K562 (cell line): ENCODE measurements around the gene SPRR2G. TPM values are rescaled to one million over a fixed set of nuclear protein-coding genes. Genes with fewer than 3 reads are reported as not detected.

Source experiments
- ARID1B ChIP-seq: fragments of 450-650 bp; IDR thresholded peaks from 2 replicates; pipeline ENCODE4 v1.6.1; 2016; ENCODE audit warnings: antibody characterized with exemption, mild to moderate bottlenecking, inconsistent platforms
- ATF7 ChIP-seq: fragments of 450-650 bp; IDR thresholded peaks from 2 replicates; pipeline ENCODE4 v1.7.1; 2014; ENCODE audit warnings: mild to moderate bottlenecking, moderate library complexity
- CBFA2T3 ChIP-seq: fragments of 450-650 bp; IDR thresholded peaks from 2 replicates; pipeline ENCODE4 v1.6.1; 2017
- CBX3 ChIP-seq, 2 experiments: IDR thresholded peaks; 1 replicate in 1 of 2; 2 replicates in 1 of 2; pipeline ENCODE4 v1.6.1; 2012; ENCODE audit warnings: inconsistent platforms in 2 of 2, low read length in 2 of 2, borderline replicate concordance in 1 of 2, control low read depth in 1 of 2
- CEBPG ChIP-seq, 3 experiments: fragments of 200-800 bp in 1 of 3; sonication (Bioruptor generic) in 1 of 3; sonication (generic) in 1 of 3; formaldehyde crosslinking in 1 of 3; IDR thresholded peaks in 2 of 3; conservative IDR thresholded peaks in 1 of 3; 2 replicates each; pipeline versions ENCODE4 v1.6.1 to v1.8.0; 2016 to 2022; ENCODE audit warnings: missing compliant biosample characterization in 2 of 3, missing genetic modification characterization in 2 of 3, mild to moderate bottlenecking in 1 of 3, missing genetic modification reagents in 1 of 3
- CTBP1 ChIP-seq: fragments of 450-650 bp; IDR thresholded peaks from 2 replicates; pipeline ENCODE4 v1.6.1; 2016; ENCODE audit warnings: borderline replicate concordance
- CXXC5 ChIP-seq: fragments of 250-450 bp; sonication (Bioruptor Pico); IDR thresholded peaks from 2 replicates; pipeline ENCODE4 v1.8.0; 2022; ENCODE audit warnings: inconsistent platforms, mild to moderate bottlenecking, moderate library complexity
- DPF2 ChIP-seq: fragments of 450-650 bp; IDR thresholded peaks from 2 replicates; pipeline ENCODE4 v1.6.1; 2016
- FOXJ2 ChIP-seq: fragments of 200-800 bp; sonication (Bioruptor generic); IDR thresholded peaks from 2 replicates; pipeline ENCODE4 v1.6.1; 2016; ENCODE audit warnings: missing genetic modification characterization, missing compliant biosample characterization
- FOXM1 ChIP-seq, 2 experiments: fragments of 450-650 bp in 1 of 2; sonication (generic) in 1 of 2; formaldehyde crosslinking in 1 of 2; IDR thresholded peaks; 2 replicates each; pipeline versions ENCODE4 v1.6.1 to v1.9.0; 2017 to 2022; ENCODE audit warnings: low read depth in 2 of 2, mild to moderate bottlenecking in 2 of 2, missing genetic modification reagents in 1 of 2, moderate library complexity in 1 of 2
- KDM1A ChIP-seq, 2 experiments: fragments of 450-650 bp; IDR thresholded peaks; 2 replicates each; pipeline ENCODE4 v1.6.1; 2016; ENCODE audit warnings: mild to moderate bottlenecking in 2 of 2
- MEIS2 ChIP-seq: fragments of 450-650 bp; IDR thresholded peaks from 2 replicates; pipeline ENCODE4 v1.6.1; 2014; ENCODE audit warnings: mild to moderate bottlenecking; ENCODE audit not compliant: partially characterized antibody
- MTA3 ChIP-seq: fragments of 450-650 bp; formaldehyde crosslinking; IDR thresholded peaks from 2 replicates; pipeline ENCODE4 v1.6.1; 2017; ENCODE audit warnings: mild to moderate bottlenecking, borderline replicate concordance
- NFRKB ChIP-seq: fragments of 450-650 bp; IDR thresholded peaks from 2 replicates; pipeline ENCODE4 v1.6.1; 2016; ENCODE audit warnings: low read depth
- PML ChIP-seq: IDR thresholded peaks from 2 replicates; pipeline ENCODE4 v1.6.1; 2012; ENCODE audit warnings: low read length, inconsistent platforms
- SMAD4 ChIP-seq: fragments of 250-450 bp; sonication (Bioruptor Pico); conservative IDR thresholded peaks from 2 replicates; pipeline ENCODE4 v1.8.0; 2021; ENCODE audit warnings: inconsistent platforms, mild to moderate bottlenecking, moderate library complexity
- SOX6 ChIP-seq: fragments of 450-650 bp; IDR thresholded peaks from 2 replicates; pipeline ENCODE4 v1.6.1; 2014; ENCODE audit warnings: mild to moderate bottlenecking
- TRIM24 ChIP-seq, 2 experiments: fragments of 450-650 bp; IDR thresholded peaks; 2 replicates each; pipeline ENCODE4 v1.6.1; 2016
- YBX1 ChIP-seq: fragments of 450-650 bp; IDR thresholded peaks from 2 replicates; pipeline ENCODE4 v1.7.1; 2016; ENCODE audit warnings: mild to moderate bottlenecking
- ZEB2 ChIP-seq: fragments of 450-650 bp; IDR thresholded peaks from 2 replicates; pipeline ENCODE4 v1.6.1; 2016
- ZNF23 ChIP-seq: fragments of 250-450 bp; sonication (Bioruptor Pico); IDR thresholded peaks from 2 replicates; pipeline ENCODE4 v1.4.0; 2020; ENCODE audit warnings: mild to moderate bottlenecking
- ZNF592 ChIP-seq: fragments of 450-650 bp; IDR thresholded peaks from 2 replicates; pipeline ENCODE4 v1.6.1; 2017; ENCODE audit warnings: antibody characterized with exemption, mild to moderate bottlenecking
- polyA plus RNA-seq, 8 experiments: library from polyadenylated mRNA; depleted of rRNA in 4 of 8; stranded (reverse) in 5 of 8; unstranded in 3 of 8; fragments of >200 nt; fragmentation: Nextera tagmentation in 2 of 8; fragmentation: Illumina TruSeq in 1 of 8; extraction: Ambion mirVana in 2 of 8; extraction: Trizol in 1 of 8; gene quantifications; 2 replicates each; pipeline versions ENCODE4 v1.2.1 to v1.2.3, GENCODE V29; 2011 to 2014; ENCODE audit warnings: inconsistent platforms in 1 of 8, missing spikeins in 1 of 8
- total RNA-seq, 7 experiments: library from RNA; depleted of rRNA in 6 of 7; stranded (reverse); fragments of >200 nt in 6 of 7; fragmentation: Illumina TruSeq in 2 of 7; extraction: Trizol in 2 of 7; gene quantifications; 2 replicates each; pipeline versions ENCODE4 v1.2.1 to v1.2.3, GENCODE V29; 2011 to 2021; ENCODE audit warnings: low replicate concordance in 1 of 7
- TF ChIP-seq, protein P1 (sequence below): fragments of 450-650 bp; IDR thresholded peaks from 2 replicates; pipeline ENCODE4 v1.6.1; 2016

The SPRR2G gene
- total and polyA plus RNA-seq, 9 of the 15 experiments (the other 6 are each of a cell fraction or from before 2014, with no cell fraction given) = not detected

GRCh38 chr1:153119491-153119971 is 31.2 kb downstream of the SPRR2G start (continued):
- TF ChIP-seq ATF7 (peak; percentile 42; the same call in 1 of the 2 replicates), CEBPG (CRISPR knock-in tag; IDR thresholded peaks at IDR 0.05) (no peak), CEBPG (tag; conservative IDR thresholded peaks at IDR 0.05 in 1 of 2, IDR thresholded peaks at IDR 0.05 in 1 of 2) (no peak), SMAD4 (CRISPR knock-in tag) (0 out of 2 replicates have a peak, but pooled peaks have one; percentile 56), MEIS2 (peak; percentile 91), TRIM24 (IDR thresholded peaks at IDR 0.05) (peak in 1 of 2 experiments; percentile 8; a peak in 1 of 4 replicates), CTBP1 (peak; percentile 65), MTA3 (0 out of 2 replicates have a peak, but pooled peaks have one; percentile 42), KDM1A (IDR thresholded peaks at IDR 0.05) (0 out of 4 replicates have a peak, but pooled peaks of 1 of the 2 experiments have one; percentile 16), SOX6 (peak; percentile 76), ZNF23 (no peak), CBX3 (IDR thresholded peaks at IDR 0.05; ENCODE audit: borderline replicate concordance in 1 of 2, low read length in 2 of 2) (peak in 1 of 2 experiments; percentile 44; a peak in 1 of 3 replicates), CBFA2T3 (peak; percentile 72), DPF2 (peak; percentile 62), ZEB2 (peak; percentile 40; the same call in 1 of the 2 replicates), PML (no peak), ARID1B (peak; percentile 72), ZNF592 (0 out of 2 replicates have a peak, but pooled peaks have one; percentile 64), CXXC5 (0 out of 2 replicates have a peak, but pooled peaks have one; percentile 23), FOXM1 (IDR thresholded peaks at IDR 0.05; ENCODE audit: low read depth) (no peak), FOXM1 (CRISPR knock-in tag; IDR thresholded peaks at IDR 0.05; ENCODE audit: low read depth) (no peak), FOXJ2 (tag) (peak; percentile 69; the same call in 1 of the 2 replicates), YBX1 (no peak), NFRKB (0 out of 2 replicates have a peak, but pooled peaks have one; percentile 26)
- TF ChIP-seq, protein P1, sequence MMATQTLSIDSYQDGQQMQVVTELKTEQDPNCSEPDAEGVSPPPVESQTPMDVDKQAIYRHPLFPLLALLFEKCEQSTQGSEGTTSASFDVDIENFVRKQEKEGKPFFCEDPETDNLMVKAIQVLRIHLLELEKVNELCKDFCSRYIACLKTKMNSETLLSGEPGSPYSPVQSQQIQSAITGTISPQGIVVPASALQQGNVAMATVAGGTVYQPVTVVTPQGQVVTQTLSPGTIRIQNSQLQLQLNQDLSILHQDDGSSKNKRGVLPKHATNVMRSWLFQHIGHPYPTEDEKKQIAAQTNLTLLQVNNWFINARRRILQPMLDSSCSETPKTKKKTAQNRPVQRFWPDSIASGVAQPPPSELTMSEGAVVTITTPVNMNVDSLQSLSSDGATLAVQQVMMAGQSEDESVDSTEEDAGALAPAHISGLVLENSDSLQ = peak; percentile 87
